HL-60/S4 treated with phorbol 12-myristate 13-acetate at 8.2 ng/mL for 4 days and 3 days (cell line): ENCODE results near the gene TDRD9.
"Not testable (repeated sequence)": the region's sequence is repeated elsewhere in the genome, so short reads cannot be mapped to it uniquely, and the experiment has no call there.

ENCODE experiments used
- in situ Hi-C: fragments of 300-500 bp; cut with MboI; formaldehyde crosslinking; loops from 2 replicates; pipeline ENCODE4 v1.15.0; 2022; ENCODE audit warnings: low sequenced_read_pairs

Gene TDRD9

GRCh38 chr14:103920981-103921854 is 7.0 kb upstream of the TDRD9 start:
- in situ Hi-C loops, result no loop called here

DNA sequence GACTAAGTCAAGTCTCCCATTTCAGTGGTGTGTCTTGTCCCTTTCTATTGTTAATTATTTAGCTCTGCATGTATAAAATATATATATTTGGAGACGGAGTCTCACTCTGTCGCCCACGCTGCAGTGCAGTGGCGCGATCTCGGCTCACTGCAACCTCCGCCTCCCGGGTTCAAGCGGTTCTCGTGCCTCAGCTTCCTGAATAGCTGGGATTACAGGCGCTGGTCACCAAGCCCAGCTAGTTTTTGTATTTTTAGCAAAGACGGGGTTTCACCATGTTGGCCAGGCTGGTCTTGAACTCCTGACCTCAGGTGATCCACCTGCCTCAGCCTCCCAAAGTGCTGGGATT is 6.4 kb upstream of the TDRD9 start:
- in situ Hi-C loops, result not testable (repeated sequence)

DNA sequence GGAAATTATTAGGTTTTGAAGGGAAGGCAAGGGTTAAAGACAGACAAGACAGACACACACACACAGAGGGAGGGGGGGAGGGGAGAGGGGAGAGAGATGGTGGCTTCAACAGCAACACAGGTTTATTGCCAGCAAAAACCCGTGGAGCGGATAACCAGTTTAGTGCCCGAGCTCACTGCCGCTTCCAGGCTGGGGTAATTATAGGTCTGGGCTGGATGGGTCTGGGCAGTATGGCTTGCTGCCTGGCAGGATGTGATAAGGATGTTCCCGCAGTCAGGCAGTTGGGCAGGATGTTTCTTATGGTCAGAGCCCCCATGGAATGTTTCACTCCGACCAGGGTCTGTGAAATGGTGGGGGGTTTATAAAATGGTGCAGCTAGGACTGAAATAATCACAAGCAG is 4.4 kb upstream of the TDRD9 start:
- in situ Hi-C loops, result no loop called here

DNA sequence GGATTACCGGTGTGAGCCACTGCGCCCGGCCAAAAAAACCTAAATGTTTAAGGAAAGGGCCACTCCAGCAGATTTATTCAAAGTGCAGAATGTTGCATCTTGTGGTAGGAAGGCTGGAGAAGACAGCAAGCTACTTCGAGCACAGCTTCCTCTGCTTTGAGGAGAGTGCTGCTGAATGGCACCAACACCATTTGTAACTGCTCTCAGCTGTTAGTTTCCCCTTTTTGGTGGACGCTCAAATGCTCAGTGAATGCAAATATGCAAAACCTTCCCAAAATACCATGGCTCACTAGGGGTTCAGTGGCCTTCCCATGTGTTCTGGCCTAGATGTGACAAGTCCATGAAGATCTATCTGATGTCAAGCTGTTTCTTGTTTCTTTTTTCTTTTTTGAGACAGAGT is 2.9 kb upstream of the TDRD9 start:
- in situ Hi-C loops, result no loop called here

DNA sequence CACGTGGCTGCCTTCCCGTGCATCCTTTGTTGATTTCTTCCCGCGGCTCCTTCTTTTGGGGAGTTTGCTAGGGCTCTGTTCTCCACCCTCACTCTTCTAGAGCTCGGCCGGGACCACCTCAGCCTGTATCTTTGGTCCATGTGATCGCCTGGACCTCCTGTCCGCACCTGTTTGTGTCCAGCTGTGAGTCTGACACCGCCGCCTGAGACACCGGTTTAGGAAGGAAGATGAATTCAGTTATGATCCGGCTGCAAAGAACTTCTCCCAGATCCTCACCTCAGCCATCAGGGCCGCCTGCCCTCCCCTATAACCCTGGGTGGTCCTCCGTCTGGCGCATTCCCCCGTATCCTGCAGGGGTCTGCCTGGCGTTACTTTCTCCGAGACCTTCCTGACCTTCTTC is 690 bp upstream of the TDRD9 start:
- in situ Hi-C loops, result no loop called here

GRCh38 chr14:103930051-103930604 is 1.9 kb downstream of the TDRD9 start:
- in situ Hi-C loops, result no loop called here

GRCh38 chr14:103931422-103931821 is 3.2 kb downstream of the TDRD9 start:
- in situ Hi-C loops, result no loop called here

DNA sequence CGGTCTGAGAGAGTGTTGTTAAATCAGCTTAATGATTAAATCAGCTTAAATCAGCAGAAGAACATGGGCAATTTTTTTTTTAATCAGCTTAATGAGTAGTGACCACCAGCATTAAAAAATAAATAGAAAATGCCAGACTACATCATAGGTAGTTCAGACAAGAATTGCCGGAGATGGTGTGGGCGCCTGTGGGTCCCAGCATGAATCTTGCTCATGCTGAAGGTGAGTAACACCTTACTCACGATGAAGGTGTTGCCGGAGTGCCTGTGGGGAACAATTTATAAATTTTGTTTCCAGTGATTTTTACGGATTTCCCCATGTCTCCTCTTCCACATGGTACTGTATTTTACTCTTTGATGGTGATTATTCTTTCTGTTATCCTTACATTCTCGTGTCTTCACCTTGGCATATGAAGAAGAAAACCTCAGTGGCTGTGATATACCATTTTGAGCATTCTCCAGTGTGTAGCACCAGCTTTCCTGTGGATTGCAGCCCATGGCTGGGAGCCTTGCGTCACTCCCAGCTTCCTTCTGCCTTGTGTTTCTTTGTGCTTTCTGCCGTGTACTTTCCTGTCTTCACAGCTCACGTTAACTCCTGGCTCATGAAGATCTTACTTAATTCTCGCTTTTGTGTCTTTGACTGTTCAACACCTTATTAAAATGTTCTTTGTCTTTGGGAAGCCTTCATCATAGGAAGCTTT is 4.7 kb downstream of the TDRD9 start:
- in situ Hi-C loops, result no loop called here

- in situ Hi-C loops, result no loop called here
Measured at GRCh38 chr14:103935102-103935501, 6.8 kb downstream of the TDRD9 start.

DNA sequence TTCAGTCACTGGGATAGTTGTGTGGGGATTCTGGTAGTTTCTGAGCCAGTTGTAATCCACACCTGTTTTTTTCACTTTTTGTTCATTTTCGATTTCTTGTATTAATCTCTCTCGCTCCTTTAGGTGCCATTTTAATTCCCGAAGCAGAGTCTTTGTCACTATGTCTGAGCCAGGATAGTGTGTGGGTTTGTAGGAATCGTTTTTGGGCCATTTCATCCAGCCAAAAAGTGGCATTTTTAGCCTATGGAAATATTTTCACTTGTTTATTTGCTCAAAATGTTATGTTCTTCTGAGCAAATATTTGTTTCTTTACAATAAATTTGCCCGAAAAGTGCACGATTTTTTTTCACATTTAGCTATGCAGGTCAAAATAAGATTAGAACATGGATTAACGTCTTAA is 13.2 kb downstream of the TDRD9 start:
- in situ Hi-C loops, result no loop called here

GRCh38 chr14:103941973-103942736 is 13.9 kb downstream of the TDRD9 start, which contains the start of gene RD3L:
Gene RD3L (minus strand): TSS chr14:103942529. CDS start chr14:103941695, 834 bp downstream.
- in situ Hi-C loops, result no loop called here

DNA sequence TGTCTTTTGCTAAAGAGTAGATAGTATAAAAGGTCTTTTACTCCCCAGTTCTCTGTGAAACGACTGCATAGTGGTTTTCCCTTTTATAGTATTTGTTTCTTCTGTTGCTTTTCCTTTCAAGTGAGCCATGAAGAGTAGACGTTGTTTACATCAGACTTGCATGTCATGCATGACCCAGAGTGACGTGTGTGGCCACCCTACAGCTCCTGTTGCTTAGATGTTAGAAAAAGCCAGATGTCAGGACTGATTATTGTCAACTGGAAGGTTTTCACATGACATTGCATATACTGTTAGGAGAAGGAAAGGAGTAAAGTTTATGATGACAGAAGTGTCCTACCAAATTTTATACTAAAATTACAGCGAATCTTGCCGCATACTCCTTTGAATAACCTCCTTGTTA is 15.4 kb downstream of the TDRD9 start:
- in situ Hi-C loops, result no loop called here

GRCh38 chr14:103946975-103947374 is 18.7 kb downstream of the TDRD9 start:
- in situ Hi-C loops, result no loop called here

DNA sequence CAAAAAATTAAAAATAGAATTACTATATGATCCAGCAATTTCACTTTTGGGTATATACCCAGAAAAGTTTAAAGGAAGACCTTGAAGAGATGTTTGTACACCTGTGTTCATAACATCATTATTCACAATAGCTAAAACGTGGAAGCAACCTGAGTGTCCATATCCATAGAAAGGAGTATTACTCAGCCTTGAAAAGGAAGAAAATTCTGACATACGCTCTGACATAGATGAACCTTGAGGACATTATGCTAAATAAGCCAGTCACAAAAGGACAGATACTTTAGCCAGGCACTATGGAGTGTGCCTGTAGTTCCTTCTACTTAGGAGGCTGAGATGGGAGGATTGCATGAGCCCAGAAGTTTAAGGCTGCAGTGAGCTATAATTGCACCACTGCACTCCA is 20.2 kb downstream of the TDRD9 start:
- in situ Hi-C loops, result no loop called here

DNA sequence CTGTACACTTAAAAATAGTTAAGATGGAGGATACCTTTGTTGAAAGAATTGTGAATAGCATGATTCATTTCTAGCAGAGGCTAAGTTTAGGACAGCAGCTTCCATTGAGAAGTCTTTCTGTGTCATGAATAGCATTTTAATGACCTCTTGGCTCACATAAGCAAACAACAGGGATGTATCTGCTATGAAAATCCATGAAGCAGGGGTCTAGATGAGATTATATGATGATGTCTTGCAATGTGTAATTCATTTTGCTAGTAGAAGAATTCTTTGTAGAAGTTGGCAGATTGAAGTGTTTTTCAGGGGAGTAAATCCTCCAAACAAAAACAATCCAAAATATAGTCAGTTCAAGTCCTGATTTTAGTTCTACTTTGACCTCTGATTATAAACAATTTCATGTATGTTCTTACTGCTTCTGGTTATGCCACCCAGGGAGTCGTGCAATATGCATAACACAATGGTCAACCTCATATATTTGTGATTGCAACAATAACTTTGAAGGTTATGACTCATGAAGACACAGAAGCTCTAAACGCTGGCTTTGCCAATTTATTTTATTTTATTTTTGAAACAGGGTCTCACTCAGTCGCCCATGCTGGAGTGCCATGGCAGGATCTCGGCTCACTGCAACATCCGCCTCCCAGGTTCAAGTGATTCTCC is 21.0 kb downstream of the TDRD9 start:
- in situ Hi-C loops, result no loop called here

- in situ Hi-C loops, result no loop called here
Measured at GRCh38 chr14:103960457-103961055, 32.3 kb downstream of the TDRD9 start.

GRCh38 chr14:103961928-103962578 is 33.8 kb downstream of the TDRD9 start:
- in situ Hi-C loops, result no loop called here

DNA sequence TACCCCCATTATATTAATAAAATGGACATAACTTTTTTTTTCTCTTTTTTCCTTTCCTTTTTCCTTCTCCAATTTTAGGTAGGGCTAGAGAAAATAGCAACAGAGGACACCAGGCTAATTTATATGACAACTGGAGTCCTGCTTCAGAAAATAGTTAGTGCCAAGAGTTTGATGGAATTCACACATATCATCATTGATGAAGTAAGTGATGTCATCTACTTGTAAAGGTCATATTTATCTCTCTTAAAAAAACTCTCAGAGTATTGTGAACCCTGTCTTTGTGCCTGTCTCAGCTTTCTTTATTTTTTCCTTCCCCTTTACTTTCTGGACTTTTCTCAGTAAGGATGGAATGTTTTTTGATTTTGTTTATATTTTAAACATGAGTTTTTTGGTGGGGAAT is 38.4 kb downstream of the TDRD9 start:
- in situ Hi-C loops, result no loop called here

DNA sequence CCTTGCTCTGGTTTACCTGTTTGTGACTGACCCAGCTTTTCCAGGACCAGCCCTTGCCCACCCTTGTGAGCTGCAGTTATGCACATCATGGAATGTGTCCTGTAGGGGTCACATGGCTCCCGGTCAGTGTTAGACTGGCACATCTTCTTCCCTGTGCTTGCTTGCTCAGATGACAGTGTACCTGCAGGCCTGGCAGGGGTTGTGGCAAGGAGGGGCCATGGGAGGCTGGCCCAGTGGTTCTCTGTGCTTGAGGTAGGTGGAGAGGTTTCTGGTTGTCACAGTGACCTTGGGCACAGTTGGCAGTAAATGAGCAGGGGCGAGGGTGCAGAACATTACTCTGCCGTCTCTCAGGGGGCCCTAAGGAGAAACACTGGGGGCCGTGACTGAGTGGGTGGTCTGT is 41.7 kb downstream of the TDRD9 start:
- in situ Hi-C loops, result no loop called here

DNA sequence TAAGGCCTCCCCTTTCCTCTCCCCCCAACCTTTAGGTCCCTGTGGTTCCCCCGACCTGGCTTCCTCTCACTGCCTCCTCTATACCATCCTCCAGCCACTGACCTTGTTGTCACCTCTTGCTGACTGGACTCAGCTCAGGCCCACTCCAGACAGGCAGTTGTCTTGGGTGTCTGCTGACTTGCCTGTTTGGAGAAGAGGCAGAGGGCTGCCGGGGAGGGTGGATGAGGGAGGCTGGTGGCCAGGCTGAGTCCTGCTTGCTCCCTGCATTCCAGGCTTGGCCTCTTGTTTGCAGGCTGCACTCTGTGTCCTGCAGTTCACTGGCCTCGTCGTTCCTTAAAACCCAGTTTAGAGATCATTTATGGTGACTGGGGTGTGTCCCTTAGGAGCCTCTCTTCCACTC is 45.1 kb downstream of the TDRD9 start:
- in situ Hi-C loops, result no loop called here
